Heart right ventricle (tissue), 16 donors: ENCODE data around the gene CD109. TPM values are rescaled to one million over a fixed set of nuclear protein-coding genes. Genes with fewer than 3 reads are reported as not detected.

Experiments
- ATAC-seq, 8 donors: fragments of 200-7000 bp; cut with Tn5 transposase; one replicate each; pipeline ENCODE4 v1.9.1; 2020; ENCODE audit warnings: mild to moderate bottlenecking in 8 of 8, moderate library complexity in 8 of 8, moderate number of reproducible peaks in 1 of 8
- DNase-seq, 2 donors: peaks; one replicate each; pipeline ENCODE4 v3.0.0-alpha.2; 2020
- H3K27ac ChIP-seq, 10 donors: fragments of 200-600 bp; sonication (generic) in 2 of 10; one replicate each; pipeline versions ENCODE4 v1.5.0 to v1.8.0; 2020 to 2022; ENCODE audit warnings: mild to moderate bottlenecking in 3 of 10
- H3K27me3 ChIP-seq, 7 donors: fragments of 200-600 bp; one replicate each; pipeline ENCODE4 v1.8.0; 2021 to 2022; ENCODE audit warnings: mild to moderate bottlenecking in 2 of 7
- H3K36me3 ChIP-seq, 9 donors: fragments of 200-600 bp; sonication (generic) in 1 of 9; one replicate each; pipeline versions ENCODE4 v1.5.0 to v1.8.0; 2020 to 2022; ENCODE audit warnings: mild to moderate bottlenecking in 2 of 9
- H3K4me1 ChIP-seq, 9 donors: fragments of 200-600 bp; sonication (generic) in 1 of 9; one replicate each; pipeline versions ENCODE4 v1.5.0 to v1.8.0; 2020 to 2022; ENCODE audit warnings: mild to moderate bottlenecking in 4 of 9
- H3K4me3 ChIP-seq, 10 donors: fragments of 200-600 bp; sonication (generic) in 2 of 10; one replicate each; pipeline versions ENCODE4 v1.5.0 to v1.8.0; 2020 to 2022; ENCODE audit warnings: mild to moderate bottlenecking in 7 of 10, moderate library complexity in 2 of 10
- H3K9me3 ChIP-seq, 11 donors: fragments of 200-600 bp in 10 of 11; sonication (generic) in 2 of 11; one replicate each; pipeline versions ENCODE4 v1.5.0 to v1.8.0; 2013 to 2022; ENCODE audit warnings: mild to moderate bottlenecking in 2 of 11, control low read depth in 1 of 11, moderate library complexity in 1 of 11
- WGBS, 2 donors: extraction: QIAGEN DNeasy Blood & Tissue Kit; methylation state at CpG; one replicate each; pipeline ENCODE4 v1.1.7; 2013; ENCODE audit warnings: inconsistent platforms in 1 of 2; 5-methylcytosine and 5-hydroxymethylcytosine counted together
- intact Hi-C, 10 donors: fragments of 100-400 bp; cut with DNase I; formaldehyde crosslinking; loops; one replicate each; pipeline versions ENCODE4 v1.11.1 to v1.14.2; 2022
- polyA plus RNA-seq, 2 donors: library from polyadenylated mRNA; stranded (reverse); fragments of 200-250 nt; gene quantifications; one replicate each; pipeline ENCODE4 v1.2.3, GENCODE V29; 2013
- total RNA-seq, 10 donors: library from RNA; stranded (reverse); fragmentation: NEBNext Ultra II Directional in 3 of 10; extraction: Animal tissue kit (Norgen Biotek cat#: 25700) in 3 of 10; gene quantifications; one replicate each; pipeline versions ENCODE4 v1.2.1 to v1.2.4, GENCODE V29; 2021 to 2023
- TF ChIP-seq, protein P1 (sequence below), 9 donors: fragments of 200-600 bp; sonication (generic) in 2 of 9; IDR thresholded peaks; one replicate each; pipeline versions ENCODE4 v1.5.0 to v1.8.0; 2021 to 2022; ENCODE audit warnings: antibody characterized with exemption in 9 of 9, mild to moderate bottlenecking in 5 of 9, moderate library complexity in 1 of 9
- donor health status: Arrhythmogenic right ventricular cardiomyopathy.
- donor health status: ischemic (EF 13 %, LVEDD 7.1; RV severe dilation, severe dysfunction).
- donor health status: healthy with polysubstance abuse.
- donor health status: DM: no; HTN: yes; CAD: no.
- donor health status: DM: no; HTN: no; CAD: no.
- donor health status: ischemic (EF 25% LVEDD 6.9; RV normal size, moderate dysfunction).
- donor health status: ischemic (EF 25% LVEDD 5.7; RV mildly dilated, moderate dysfunction).
- donor health status: healthy.
- donor health status: DM: yes; HTN: yes; CAD: no.
- donor health status: Ischemic cardiomyopathy.
- donor health status: ischemic (EF 35%, LVEDD 5.7; RV mildly dilated, moderate dysfunction).
- donor health status: nonischemic (EF 11% LVEDD 7.7; RV severe dilation, severe dysfunction).
- donor health status: DM: yes; HTN: yes; CAD: no.
- donor health status: PGD.
- donor health status: ischemic (EF 29% LVEDD 5.4; RV normal size, mild dysfunction).
- donor health status: nonischemic (EF 23%, LVEDD 6.1; RV moderate dilation, normal function).

The CD109 gene
- total and polyA plus RNA-seq, 12 donors = 2.3 to 15.4 (median 7.9) TPM

GRCh38 chr6:73696966-73697655, 1.1 kb downstream of the CD109 start:
- Histone ChIP-seq H3K4me1 (peaks cover 0 to 34% (median 15%) of the 10 kb centered on the region in 9 donors), H3K27me3 (no peaks in the 10 kb centered on the region), H3K4me3 (peak overlapping the region in 8 of 10 donors; percentile 58 to 76 (median 67)), H3K9me3 (peaks cover 0 to 5% (median 0%) of the 10 kb centered on the region in 11 donors), H3K36me3 (no peaks in the 10 kb centered on the region), H3K27ac (peak overlapping the region in 2 of 10 donors; percentile 70 to 88)
- DNase-seq (no peak), ATAC-seq (no peak)
- 75 to 87% methylated on average over 10 of the region's 10 CpGs for WGBS, 2 donors
- TF ChIP-seq, protein P1, sequence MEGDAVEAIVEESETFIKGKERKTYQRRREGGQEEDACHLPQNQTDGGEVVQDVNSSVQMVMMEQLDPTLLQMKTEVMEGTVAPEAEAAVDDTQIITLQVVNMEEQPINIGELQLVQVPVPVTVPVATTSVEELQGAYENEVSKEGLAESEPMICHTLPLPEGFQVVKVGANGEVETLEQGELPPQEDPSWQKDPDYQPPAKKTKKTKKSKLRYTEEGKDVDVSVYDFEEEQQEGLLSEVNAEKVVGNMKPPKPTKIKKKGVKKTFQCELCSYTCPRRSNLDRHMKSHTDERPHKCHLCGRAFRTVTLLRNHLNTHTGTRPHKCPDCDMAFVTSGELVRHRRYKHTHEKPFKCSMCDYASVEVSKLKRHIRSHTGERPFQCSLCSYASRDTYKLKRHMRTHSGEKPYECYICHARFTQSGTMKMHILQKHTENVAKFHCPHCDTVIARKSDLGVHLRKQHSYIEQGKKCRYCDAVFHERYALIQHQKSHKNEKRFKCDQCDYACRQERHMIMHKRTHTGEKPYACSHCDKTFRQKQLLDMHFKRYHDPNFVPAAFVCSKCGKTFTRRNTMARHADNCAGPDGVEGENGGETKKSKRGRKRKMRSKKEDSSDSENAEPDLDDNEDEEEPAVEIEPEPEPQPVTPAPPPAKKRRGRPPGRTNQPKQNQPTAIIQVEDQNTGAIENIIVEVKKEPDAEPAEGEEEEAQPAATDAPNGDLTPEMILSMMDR (IDR thresholded peaks at IDR 0.05) = no peak
- intact Hi-C loops = no loop called here

DNA sequence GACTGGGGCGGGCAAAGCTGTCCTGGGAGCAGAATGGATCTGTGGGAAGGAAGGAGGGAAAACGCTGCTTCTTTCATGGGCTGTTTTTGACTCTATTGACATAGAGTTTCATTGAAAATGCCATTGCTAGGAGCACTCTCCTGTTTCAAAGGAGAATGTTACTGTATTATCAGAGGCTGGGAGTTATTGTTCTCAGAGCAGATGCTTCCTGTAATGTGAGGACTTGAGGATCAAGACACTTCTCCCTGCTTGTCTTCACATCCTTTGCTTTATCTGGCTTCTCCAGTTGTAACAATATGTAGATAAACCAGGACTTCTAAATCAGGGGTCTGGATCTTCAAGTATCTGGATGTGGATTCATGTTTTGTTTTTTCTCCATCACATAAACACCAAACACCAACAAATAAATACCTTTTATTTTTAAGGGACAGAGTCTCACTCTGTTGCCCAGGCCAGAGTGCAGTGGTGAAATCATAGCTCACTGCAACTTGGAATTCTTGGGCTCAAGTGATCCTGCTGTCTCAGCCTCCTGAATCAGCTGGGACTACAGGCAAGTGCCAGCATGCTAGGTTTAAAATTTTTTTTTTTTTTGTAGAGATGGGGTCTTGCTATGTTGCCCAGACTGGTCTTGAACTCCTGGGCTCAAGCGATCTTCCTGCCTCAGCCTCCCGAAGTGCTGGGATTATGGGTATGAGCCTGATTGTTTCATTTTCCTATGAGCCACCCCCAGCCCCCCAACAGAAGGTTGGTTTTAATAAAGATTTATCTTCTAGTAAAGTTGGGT, 3.9 kb downstream of the CD109 start:
- no peaks in the 10 kb centered on the region for H3K27me3 ChIP-seq
- peak overlapping the region in 1 of 10 donors; percentile 1 for H3K27ac ChIP-seq
- H3K4me1 ChIP-seq = peaks cover 0 to 50% (median 22%) of the 10 kb centered on the region in 9 donors
- ATAC-seq (no peak), DNase-seq (no peak)
- intact Hi-C loops = no loop called here
- no peaks in the 10 kb centered on the region for H3K36me3 ChIP-seq
- WGBS, 2 donors = 79 to 81% methylated on average over 4 of the region's 4 CpGs
- H3K9me3 ChIP-seq = no peaks in the 10 kb centered on the region
- TF ChIP-seq, protein P1 (IDR thresholded peaks at IDR 0.05) = no peak
- no peak overlapping the region for H3K4me3 ChIP-seq

GRCh38 chr6:73702444-73702843, 6.4 kb downstream of the CD109 start:
- Histone ChIP-seq H3K27me3 (no peaks in the 10 kb centered on the region), H3K36me3 (no peaks in the 10 kb centered on the region), H3K27ac (no peak overlapping the region), H3K9me3 (no peaks in the 10 kb centered on the region), H3K4me1 (peaks cover 0 to 36% (median 6%) of the 10 kb centered on the region in 9 donors), H3K4me3 (no peak overlapping the region)
- 92 to 98% methylated on average over 2 of the region's 2 CpGs for WGBS, 2 donors
- intact Hi-C loops = no loop called here
- no peak for ATAC-seq
- DNase-seq = no peak
- TF ChIP-seq, protein P1 (IDR thresholded peaks at IDR 0.05) = no peak

DNA sequence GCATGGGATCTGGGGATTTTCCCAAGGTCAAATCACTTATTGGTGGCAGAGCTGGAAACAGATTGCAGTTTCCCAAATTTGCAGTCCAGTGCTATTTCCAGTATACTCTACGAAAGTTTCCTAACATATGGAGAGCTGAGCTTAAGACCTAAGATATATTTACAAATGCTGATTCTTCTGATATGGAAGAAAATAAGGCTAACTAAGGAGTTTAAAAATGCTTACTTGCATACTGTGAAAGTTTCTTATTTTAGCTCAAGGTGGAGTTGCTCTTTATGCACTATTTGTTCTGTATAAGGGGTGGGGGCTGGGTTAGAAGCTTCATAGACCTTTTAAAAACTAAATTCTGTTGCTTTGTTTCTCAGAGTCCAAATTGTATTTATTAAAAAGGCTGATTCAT, 7.5 kb downstream of the CD109 start:
- Histone ChIP-seq H3K27ac (no peak overlapping the region), H3K4me1 (peaks cover 0 to 33% (median 4%) of the 10 kb centered on the region in 9 donors), H3K9me3 (no peaks in the 10 kb centered on the region), H3K4me3 (no peak overlapping the region), H3K27me3 (no peaks in the 10 kb centered on the region), H3K36me3 (no peaks in the 10 kb centered on the region)
- TF ChIP-seq, protein P1 (IDR thresholded peaks at IDR 0.05) = no peak
- WGBS, 2 donors = 53 to 67% methylated on average over 1 of the region's 1 CpG
- ATAC-seq (no peak), DNase-seq (no peak)
- intact Hi-C loops = no loop called here
